SK-N-MC (cell line): Measurements from ENCODE around the gene HLF.

Experiments
- DNase-seq: peaks from one replicate; pipeline ENCODE4 v3.0.0-alpha.2; 2011; ENCODE audit warnings: low read depth, low spot score
- H3K27ac ChIP-seq: fragments of 200-600 bp; sonication (generic); 2 replicates; pipeline ENCODE4 v1.5.1; 2016; ENCODE audit warnings: mixed run types
- H3K36me3 ChIP-seq: fragments of 200-600 bp; sonication (generic); 2 replicates; pipeline ENCODE4 v1.6.1; 2017; ENCODE audit warnings: antibody characterized with exemption, low read length, mixed read lengths; ENCODE audit not compliant: insufficient read depth
- H3K4me3 ChIP-seq: fragments of 200-600 bp; sonication (generic); 2 replicates; pipeline ENCODE4 v1.5.1; 2016
- H3K9ac ChIP-seq: fragments of 200-600 bp; sonication (generic); 2 replicates; pipeline ENCODE4 v1.8.0; 2017; ENCODE audit warnings: mixed run types, mixed read lengths; ENCODE audit not compliant: insufficient read length
- H3K9me3 ChIP-seq: fragments of 200-600 bp; sonication (generic); 2 replicates; pipeline ENCODE4 v1.6.1; 2017; ENCODE audit warnings: low read depth, mild to moderate bottlenecking, antibody characterized with exemption, low read length, moderate library complexity, mixed read lengths
- EZH2 ChIP-seq: fragments of 200-600 bp; sonication (generic); IDR thresholded peaks from one replicate; pipeline ENCODE4 v1.6.1; 2017; ENCODE audit warnings: antibody characterized with exemption
- FOXP2 ChIP-seq: optimal IDR thresholded peaks from 2 replicates; pipeline ENCODE3; 2011; ENCODE audit warnings: mild to moderate bottlenecking, moderate library complexity; ENCODE audit not compliant: insufficient read depth; ENCODE audit errors: extremely low read length, control extremely low read depth
- POLR2AphosphoS5 ChIP-seq: IDR thresholded peaks from 2 replicates; pipeline ENCODE4 v1.6.1; 2012; ENCODE audit warnings: mild to moderate bottlenecking, low read depth, low read length, borderline replicate concordance

The HLF gene

DNA sequence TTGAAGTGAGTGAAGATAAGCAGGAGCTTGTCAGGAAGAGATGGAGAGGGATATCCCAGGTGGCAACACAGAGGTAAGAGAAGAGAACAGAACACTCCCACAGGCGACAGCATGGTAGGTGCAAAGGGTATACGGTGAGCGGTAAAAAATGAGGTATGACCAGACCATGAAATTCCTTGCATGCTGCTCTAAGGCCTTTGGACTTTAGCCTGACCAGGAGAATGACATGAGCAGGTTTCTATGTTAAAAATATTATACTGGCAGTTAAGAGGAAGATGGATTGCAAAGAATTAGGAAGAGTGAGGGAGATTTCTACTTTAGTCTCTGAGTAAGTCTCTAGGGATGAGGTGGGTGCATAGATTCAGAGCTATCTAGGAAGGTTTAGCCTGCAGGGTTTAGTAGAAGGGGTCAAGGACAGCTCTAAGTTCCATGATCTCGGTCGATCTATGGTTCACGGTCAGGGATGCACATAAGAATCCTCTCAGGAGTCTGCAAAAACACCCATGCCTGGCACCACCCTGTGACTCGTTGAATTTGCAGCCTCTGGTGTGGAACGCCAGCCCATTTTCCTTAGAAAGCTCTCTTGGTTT lies 65.7 kb downstream of the HLF start:
- Histone ChIP-seq H3K4me3 (no peak overlapping the region), H3K9me3 (no peaks in the 10 kb centered on the region), H3K27ac (no peak overlapping the region), H3K36me3 (no peaks in the 10 kb centered on the region), H3K9ac (no peak overlapping the region)
- no peak for DNase-seq
- no peak for TF ChIP-seq FOXP2
- TF ChIP-seq EZH2, result no peak
- no peak for TF ChIP-seq POLR2AphosphoS5

DNA sequence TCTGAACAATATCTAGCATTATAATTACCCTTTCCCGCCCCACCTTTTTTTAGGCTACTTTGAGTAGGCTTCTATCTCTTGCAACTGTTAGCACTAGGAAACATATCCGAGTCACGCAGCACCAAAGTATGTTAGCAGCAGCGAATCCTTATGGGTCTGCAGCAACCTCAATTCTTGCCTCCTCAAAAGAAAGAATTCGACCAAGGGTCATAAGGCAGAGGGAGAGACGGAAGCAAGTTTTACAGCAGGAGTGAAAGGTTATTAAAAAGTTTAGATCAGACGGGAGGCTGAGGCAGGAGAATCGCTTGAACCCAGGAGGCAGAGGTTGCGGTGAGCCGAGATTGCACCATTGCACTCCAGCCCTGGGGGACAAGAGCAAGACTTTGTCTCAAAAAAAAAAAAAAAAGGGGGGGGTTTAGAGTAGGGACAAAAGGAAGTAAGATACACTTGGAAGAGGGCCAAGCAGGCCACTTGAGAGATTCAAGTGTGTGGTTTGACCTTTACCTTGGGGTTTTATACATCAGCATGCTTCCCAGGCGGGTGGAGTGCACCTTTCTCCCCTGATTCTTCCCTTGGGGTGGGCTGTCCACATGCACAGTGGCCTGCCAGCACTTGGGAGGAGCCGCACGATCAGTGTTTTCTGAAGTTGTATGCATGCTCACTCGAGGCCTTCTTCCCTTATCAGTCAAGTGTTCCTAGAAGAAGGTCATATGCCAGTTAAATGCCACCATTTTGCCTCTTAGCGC lies 67.7 kb downstream of the HLF start:
- no peak overlapping the region for H3K4me3 ChIP-seq
- DNase-seq, result no peak
- TF ChIP-seq EZH2 (no peak), POLR2AphosphoS5 (no peak), FOXP2 (no peak)
- no peak overlapping the region for H3K27ac ChIP-seq
- H3K9me3 ChIP-seq, result no peaks in the 10 kb centered on the region
- no peak overlapping the region for H3K9ac ChIP-seq
- H3K36me3 ChIP-seq, result no peaks in the 10 kb centered on the region

DNA sequence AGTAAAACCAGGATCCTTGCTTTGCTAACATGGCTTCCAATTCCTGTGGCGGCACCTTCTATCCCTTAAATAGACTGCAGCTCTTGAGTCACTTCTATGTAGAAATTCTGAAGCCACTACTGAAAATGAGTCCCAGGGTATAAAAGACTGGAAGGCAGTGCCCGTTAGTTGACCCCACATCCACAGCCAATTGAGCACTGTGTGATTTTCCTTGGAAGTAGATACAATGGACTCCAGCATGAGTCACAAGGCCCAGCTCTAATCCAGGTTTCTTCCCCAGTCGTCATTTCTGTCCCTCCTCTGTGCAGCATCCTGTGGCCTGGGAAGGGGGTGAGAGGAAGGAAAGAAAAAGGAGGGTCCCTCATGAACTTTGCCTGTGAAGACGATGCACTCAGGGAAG lies 69.5 kb downstream of the HLF start:
- TF ChIP-seq EZH2, result no peak
- no peak for TF ChIP-seq POLR2AphosphoS5
- no peak for TF ChIP-seq FOXP2
- H3K27ac ChIP-seq, result no peak overlapping the region
- DNase-seq, result no peak

DNA sequence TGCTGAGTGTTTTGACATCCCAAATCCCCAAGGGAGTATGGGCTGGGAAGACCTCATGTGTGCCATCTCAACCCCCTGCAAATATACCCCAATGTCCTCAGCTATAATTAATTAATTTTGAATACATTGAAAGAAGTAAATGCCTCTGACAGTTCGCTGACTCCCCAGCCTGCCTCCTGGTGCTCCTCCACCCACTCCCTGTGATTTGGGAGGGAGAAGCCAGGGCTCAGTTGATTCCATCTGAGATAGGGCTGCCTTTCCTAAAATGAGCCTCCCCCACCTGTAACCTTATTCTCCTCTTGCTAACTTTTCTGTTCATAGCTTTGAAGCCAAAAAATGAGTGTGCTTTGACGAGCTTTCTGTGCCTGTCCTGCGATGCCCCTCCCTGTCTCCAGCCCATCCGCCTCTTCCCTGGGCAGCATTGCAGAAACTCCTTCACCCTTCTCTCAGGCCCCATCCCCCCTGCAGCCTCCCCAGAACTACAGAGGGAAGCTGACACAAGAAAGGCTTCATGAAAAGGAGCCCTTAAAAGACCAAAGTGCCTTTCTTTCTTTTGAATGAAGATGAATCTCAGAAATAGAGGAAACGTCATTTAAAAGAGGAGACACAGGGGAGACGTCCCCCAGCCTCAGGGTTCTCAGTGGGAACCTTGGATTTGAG lies 70.3 kb downstream of the HLF start:
- H3K9ac ChIP-seq, result no peak overlapping the region
- H3K9me3 ChIP-seq, result no peaks in the 10 kb centered on the region
- no peak overlapping the region for H3K27ac ChIP-seq
- no peaks in the 10 kb centered on the region for H3K36me3 ChIP-seq
- no peak for DNase-seq
- no peak for TF ChIP-seq EZH2
- TF ChIP-seq FOXP2, result no peak
- no peak for TF ChIP-seq POLR2AphosphoS5
- H3K4me3 ChIP-seq, result no peak overlapping the region

More for the DNA sequence above, 69.5 kb downstream of the HLF start:
- Histone ChIP-seq H3K36me3 (no peaks in the 10 kb centered on the region), H3K9ac (no peak overlapping the region), H3K9me3 (no peaks in the 10 kb centered on the region), H3K4me3 (no peak overlapping the region)

DNA sequence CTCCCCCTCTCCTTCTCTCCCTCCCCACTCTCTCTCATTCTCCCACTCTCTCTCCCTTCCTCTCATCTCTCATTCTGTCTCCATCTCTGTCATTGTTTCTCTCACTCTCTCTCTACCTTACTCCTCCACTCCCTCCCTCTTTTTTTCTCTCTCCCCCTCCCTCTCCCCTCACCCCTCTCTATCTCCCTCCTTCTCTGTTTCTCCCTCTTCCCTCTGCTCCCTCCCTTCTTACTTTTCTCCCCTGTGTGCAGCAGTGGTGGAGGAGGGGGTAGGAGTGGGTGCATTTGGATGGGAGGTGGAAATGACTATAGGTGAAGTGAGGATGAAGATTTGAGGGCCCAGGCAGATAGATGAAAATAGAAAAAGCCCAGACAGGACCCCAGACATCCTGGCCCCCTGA lies 70.9 kb downstream of the HLF start:
- no peak overlapping the region for H3K9ac ChIP-seq
- no peak overlapping the region for H3K4me3 ChIP-seq
- no peaks in the 10 kb centered on the region for H3K36me3 ChIP-seq
- DNase-seq, result no peak
- H3K27ac ChIP-seq, result no peak overlapping the region
- H3K9me3 ChIP-seq, result no peaks in the 10 kb centered on the region
- no peak for TF ChIP-seq POLR2AphosphoS5
- no peak for TF ChIP-seq FOXP2
- no peak for TF ChIP-seq EZH2

DNA sequence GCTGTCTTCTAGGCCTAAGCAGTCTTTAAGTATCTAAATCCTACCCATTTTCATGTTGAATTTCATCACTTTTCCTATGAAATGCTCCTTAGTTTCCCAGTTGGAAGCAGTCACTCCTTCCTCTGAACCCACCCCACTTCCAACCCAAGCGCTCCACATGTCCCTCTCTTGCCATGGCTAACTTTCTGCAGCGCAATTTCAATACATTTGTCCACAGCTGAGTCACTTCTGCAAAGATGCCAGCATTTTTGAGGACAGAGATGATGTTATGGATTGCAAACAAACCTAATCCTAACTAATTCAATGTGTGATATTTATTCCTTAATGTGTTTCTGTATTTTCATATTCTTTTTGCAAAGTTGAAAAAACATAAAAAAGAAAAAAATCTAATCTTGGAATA lies 71.7 kb downstream of the HLF start:
- H3K27ac ChIP-seq, result no peak overlapping the region
- DNase-seq, result no peak

DNA sequence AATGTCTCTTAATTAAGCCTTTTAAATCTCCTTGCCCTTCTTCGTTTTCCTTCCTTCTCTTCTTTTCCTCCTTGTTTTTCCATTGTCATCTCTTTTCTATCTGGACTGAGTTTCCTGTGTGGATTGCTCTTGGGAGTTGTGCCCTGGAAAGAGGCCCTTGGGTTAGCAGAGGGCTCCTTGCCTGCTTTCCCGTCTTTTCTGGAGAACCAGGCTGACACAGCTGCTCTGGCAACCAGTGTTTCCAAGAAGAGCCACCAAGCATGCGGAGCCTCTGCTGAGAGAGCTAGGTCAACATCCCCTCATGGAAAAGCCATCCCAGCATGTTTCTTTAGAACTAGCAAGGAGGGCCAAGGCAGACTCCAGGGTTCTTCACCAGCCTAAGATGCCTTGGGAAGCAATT lies 75.4 kb downstream of the HLF start:
- TF ChIP-seq POLR2AphosphoS5, result no peak
- no peak for TF ChIP-seq FOXP2
- TF ChIP-seq EZH2, result no peak
- H3K4me3 ChIP-seq, result no peak overlapping the region
- H3K9me3 ChIP-seq, result no peaks in the 10 kb centered on the region
- no peaks in the 10 kb centered on the region for H3K36me3 ChIP-seq
- DNase-seq, result no peak
- no peak overlapping the region for H3K9ac ChIP-seq
- no peak overlapping the region for H3K27ac ChIP-seq

More for the DNA sequence above, 71.7 kb downstream of the HLF start:
- Histone ChIP-seq H3K9ac (no peak overlapping the region), H3K4me3 (no peak overlapping the region), H3K36me3 (no peaks in the 10 kb centered on the region), H3K9me3 (no peaks in the 10 kb centered on the region)
- no peak for TF ChIP-seq POLR2AphosphoS5
- no peak for TF ChIP-seq EZH2
- TF ChIP-seq FOXP2, result no peak

DNA sequence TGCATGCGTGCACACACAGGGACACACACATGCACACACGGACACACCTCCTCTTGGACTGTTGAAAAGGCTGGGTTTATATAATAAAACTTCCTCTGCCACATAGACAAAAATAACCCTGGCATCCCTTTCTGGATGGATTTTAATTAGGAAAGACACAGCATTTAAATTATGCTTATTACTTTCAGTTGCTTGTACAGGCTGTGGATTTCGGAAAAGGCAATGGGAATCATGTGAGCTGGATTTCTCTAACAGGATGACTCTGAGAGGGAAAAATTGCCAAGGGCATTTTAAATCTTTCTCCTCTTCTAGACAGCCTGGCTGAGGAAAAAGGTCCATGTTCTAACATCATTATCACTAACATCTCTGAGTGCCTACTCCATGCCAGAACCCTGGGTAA lies 75.9 kb downstream of the HLF start:
- no peak for DNase-seq
- H3K9me3 ChIP-seq, result no peaks in the 10 kb centered on the region
- H3K27ac ChIP-seq, result no peak overlapping the region
- no peak for TF ChIP-seq FOXP2
- no peak overlapping the region for H3K9ac ChIP-seq
- no peaks in the 10 kb centered on the region for H3K36me3 ChIP-seq
- H3K4me3 ChIP-seq, result no peak overlapping the region
